NK-92 treated with Interleukin-12 subunit alpha and Interleukin-12 subunit beta, amount 100 ng/mL, for 24 hours (cell line): ENCODE measurements around the gene PREX1.
A peak's percentile ranks its signal among the peaks of the same experiment; 100 is the strongest.

Experiments
- DNase-seq: peaks from one replicate; lab custom pipeline; 2025; lab: John Stamatoyannopoulos, UW

The PREX1 gene

DNA sequence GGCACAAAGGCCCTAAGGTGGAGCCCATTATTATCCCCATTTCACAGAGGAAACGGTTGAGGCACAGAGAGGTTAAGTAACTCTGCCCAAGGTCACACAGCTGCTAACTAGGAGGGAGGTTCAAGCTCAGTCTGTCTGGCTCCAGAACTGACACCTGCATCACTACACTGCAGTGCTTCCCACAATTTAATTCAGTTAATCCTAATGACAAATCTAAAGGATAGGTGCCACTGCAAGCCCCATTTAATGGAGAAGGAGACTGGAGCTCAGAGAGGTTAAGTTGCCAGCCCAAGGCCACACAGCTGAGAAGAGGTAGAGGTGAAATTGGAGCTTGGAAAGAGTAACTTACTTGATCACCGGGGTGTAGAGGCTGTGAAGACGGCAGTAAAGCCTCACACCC is 148.8 kb downstream of the PREX1 start:
- DNase-seq = no peak

DNA sequence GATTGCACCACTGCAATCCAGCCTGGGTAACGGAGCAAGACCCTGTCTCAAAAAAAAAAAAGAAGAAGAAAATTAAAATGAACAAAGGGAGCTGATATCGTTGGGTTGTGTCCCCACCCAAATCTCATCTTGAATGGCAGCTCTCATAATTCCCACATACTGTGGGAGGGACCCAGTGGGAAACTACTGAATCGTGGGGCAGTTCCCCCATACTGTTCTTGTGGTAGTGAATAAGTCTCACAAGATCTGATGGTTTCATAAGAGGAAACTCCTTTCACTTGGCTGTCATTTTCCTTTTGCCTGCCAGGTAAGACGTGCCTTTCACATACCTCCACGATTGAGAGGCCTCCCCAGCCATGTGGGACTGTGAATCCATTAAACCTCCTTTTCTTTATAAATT is 149.4 kb downstream of the PREX1 start:
- DNase-seq = no peak

DNA sequence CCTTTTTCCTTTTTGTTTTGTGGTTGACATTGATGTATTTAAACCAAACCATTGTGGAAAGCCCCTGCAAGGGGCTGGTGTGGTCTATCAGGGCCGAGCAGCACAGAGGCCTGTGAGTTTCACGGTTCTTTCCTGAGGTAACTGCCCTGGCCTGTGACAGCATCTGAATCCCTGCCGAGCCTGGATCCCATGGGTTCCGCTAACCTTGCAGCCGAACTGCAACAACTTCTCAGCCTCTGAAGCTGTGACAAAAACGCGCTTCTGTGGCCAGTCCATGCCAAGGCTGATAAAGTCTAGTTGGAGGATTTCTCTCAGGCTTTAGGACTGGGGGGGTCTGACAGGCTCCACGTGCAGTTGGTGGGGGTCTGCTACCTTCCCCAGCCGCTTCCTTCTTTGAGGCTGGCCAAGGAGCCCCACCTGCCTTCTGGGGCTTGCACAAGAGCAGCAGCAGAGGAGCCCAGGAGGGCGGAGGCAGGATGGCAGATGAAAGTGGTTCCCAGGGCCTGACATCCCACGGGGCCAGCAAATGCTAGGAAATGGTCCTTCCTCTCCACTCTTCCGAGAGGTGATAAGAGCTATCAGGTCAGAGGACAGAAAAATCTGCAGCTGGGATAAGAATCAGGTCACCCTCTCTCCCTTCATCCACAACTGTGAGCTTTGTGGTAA is 150.9 kb downstream of the PREX1 start:
- no peak for DNase-seq

DNA sequence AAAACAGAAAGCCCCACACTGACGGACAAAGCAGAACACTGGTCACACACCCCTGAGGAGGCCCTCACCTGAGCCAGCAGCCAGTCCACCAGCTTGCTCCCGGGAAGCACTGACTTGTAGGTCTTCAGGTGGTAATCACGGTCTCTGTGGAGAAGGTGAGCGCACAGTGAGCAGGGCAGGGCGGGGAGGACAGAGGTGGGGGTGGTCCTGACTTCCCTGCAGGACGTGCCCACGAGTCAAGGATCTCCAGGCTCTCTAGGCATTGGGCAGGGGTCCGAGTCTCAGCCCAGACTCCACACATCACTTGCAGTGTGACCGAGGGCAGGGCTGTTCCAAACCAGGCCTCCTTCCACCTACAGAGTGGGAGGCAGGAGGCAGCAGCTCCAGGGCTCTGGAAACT is 151.7 kb downstream of the PREX1 start:
- no peak for DNase-seq

DNA sequence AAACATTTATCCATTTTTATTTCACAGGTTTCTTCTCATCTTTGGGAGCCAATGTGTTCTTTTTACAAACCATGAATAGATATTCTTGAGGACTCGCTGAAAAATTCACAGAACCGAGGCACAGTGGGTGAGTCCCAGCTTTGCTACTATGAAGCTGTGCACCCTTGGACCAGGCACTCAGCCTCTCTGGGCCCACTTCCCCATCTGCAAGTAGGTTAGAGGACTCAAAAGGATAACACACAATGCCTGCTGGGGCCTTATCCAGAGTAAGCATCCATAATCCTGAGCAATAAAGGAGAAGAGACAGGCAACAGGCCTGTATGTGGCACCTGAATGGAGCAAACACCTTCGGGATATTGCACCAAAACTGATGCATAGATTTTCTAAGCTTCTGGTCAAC is 153.3 kb downstream of the PREX1 start:
- no peak for DNase-seq

DNA sequence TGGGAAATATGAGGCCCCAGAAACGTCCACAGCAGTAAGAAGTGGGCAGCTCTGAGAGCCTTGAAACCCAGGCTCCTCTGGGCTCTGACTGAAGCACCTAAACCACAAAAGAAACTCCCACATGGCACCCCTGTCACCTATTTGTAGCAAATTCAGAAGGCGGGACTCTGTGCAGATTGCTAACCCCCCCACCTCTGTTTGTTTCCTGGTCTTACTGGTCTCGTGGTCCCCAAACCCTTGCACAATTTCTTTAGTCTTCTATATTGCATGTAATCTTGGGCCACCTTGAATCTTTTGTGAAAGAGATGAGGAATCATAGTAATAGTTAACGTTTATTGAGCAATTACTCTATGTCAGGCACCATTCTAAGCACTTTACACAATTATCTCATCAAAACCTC is 154.3 kb downstream of the PREX1 start:
- DNase-seq = peak; percentile 71

DNA sequence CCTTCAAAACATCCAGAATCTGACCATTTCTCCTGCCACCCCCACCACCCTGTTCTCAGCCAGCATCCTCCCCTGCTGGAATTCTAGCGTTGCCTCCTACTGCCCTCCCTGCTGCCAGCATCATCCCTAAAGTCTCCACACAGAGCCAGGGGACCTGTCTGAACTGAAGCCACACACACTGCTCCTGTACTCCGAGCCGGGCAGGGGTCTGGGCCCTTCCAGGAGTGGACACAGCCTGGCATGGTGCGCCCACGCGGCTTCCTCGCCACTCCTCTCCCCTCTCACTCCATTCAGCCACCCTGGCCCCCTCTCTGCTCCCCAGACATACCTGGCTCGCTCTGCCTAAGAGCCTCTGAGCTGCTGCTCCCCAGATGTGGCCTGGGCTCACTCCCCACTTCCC is 155.5 kb downstream of the PREX1 start:
- no peak for DNase-seq

DNA sequence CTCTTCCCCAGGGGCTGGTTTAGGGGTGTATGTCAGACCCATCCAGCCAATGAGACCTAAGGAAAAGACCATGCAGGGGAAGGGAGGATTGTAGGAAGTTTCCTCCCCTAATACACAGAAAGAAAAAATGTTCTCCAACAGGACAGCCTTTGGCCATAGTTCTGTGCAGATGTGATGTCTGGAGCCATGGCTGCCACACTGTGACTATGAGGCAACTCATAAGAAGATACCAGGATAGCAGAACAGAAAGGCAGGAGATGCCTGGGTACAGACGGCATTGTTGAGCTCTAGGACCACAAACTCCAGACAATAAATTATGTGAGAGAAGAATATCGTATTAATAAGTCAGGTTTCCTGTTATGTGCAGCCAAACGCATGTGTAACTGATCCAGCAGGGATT is 156.7 kb downstream of the PREX1 start:
- DNase-seq = no peak

DNA sequence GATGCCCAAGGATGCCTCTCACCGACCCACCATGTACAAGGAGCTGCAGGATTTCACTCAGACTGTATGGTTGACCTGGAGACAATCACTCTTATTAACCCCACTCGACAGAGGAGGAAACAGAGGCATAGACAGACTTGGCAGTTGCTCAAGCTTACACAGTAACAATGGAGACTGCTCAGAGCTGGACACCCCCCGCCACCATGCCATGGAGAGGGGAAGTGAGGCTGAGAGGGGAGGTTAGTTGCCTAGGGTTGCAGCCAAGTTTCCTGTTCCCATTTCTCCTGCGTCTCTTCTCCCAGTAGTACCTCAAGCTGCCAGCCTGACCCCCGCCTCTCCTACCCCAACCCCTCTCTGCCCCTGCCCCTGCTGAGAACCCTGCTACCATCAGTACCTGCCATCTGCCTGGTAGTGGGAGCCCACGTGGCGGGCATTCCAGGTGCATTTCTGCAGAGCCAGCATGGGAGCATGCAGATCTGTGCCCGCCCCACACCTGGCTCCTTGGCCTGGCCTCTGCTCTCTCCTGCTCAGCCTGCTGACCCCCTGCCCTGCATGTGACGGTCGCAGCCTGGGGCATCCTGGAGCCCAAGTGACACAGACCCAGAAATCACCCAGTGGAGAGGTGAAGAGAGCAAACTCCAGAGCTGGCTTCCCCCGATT is 157.7 kb downstream of the PREX1 start:
- DNase-seq = no peak

DNA sequence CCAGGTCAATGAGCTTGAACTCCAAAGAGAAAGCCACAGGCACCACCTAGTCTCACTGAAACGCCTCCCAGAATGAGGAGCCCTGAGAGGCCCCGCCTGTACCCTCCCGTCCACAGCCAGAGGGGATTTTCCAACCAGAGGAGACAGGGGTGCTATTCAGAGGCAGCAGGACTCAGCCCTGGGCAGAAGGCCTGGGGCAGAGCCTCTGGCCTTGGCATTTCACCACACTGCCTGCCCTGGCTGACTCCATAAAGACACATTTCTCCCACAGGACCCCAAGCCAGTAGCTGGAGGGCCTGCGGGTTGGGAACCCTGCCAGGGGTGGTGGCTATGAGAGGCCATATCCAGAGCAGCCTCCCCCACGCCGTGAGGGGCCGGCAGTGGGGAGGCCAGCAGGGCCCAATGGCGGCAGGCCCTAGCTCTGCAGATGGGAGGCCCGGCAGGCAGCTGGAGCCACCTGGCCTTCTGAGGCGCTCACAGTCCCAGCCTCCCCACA is 159.3 kb downstream of the PREX1 start:
- no peak for DNase-seq

DNA sequence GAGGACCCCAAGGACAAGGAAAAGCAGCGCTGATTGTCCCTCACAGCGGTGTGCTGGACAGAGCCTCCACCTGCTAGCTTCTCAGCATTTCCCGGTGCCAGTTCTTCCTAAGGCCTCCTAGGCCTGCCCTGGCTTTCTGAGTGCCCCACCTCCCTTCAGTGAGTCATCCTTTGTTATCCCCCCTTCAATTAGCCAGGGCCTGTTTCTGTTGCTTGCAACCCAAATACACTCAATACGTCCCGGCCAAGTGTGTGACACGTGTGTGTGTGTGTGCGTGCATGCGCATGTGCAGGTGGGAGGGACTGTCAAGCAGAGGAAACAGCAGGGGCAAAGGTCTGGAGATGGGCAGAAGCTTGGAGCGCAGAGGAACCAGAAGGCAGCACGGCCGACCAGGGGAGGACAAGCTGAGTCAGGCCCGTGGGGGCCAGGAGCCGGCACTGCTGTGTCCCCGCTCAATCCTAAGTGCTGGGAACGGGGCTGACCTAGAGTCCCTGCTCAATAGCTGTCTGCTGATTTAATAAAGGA is 159.8 kb downstream of the PREX1 start:
- DNase-seq = no peak

DNA sequence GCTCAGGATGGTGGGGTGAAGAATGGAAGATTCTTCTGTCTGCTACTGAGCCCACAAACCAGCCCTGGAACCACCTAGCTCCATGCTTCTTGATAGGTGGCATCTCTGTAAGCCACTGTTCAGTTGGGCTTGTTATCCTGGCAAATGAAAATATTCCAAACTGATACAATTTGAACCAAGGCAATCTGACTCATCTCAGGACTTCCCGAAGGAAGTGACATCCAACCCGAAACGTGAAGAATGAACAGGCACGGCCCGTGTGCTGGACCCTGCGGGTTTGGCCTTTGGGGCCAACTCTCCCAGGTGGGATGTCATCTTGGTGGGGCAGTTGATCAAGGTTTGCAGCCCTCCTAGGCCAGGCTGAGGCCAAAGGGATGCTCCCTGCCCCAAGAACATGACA is 160.3 kb downstream of the PREX1 start:
- DNase-seq = no peak

DNA sequence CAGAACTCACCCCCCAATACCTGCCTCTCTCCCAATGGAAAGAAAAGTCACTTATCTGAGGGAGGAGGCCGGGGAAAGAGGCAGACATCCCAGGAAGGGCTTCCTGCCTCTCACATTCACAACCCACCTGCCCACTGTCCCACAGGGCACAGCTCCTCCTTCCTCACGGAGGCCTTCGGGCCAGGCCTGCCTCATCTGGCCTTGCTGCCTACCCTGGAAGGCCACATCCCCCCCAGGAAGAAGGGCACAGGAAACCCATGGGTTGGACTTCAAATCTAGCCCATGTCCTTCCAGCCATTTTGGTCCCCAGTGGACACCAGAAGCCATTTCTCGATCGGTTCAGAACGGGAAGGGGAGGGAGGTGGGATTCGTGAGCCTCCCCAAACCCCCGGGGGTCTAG is 162.0 kb downstream of the PREX1 start:
- no peak for DNase-seq

DNA sequence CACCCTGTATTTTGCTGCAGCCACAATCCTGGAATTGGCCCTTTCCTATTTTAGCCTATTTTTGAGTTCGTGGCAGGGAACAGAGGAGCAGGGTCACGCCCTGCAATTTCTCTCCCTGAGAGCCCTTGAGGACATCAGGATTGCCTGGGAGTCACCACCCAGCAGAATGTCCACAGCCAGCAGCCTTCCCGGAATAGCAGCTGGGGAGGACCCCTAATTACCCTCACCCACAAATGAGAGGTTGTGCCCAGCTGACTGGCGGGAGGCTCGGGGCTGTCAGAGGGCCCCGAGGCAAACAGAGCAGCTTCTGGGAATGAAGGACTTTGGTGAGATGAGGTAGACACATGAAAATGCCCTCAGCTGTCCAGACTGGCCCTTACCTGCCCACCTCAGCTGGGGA is 165.1 kb downstream of the PREX1 start:
- DNase-seq = no peak

DNA sequence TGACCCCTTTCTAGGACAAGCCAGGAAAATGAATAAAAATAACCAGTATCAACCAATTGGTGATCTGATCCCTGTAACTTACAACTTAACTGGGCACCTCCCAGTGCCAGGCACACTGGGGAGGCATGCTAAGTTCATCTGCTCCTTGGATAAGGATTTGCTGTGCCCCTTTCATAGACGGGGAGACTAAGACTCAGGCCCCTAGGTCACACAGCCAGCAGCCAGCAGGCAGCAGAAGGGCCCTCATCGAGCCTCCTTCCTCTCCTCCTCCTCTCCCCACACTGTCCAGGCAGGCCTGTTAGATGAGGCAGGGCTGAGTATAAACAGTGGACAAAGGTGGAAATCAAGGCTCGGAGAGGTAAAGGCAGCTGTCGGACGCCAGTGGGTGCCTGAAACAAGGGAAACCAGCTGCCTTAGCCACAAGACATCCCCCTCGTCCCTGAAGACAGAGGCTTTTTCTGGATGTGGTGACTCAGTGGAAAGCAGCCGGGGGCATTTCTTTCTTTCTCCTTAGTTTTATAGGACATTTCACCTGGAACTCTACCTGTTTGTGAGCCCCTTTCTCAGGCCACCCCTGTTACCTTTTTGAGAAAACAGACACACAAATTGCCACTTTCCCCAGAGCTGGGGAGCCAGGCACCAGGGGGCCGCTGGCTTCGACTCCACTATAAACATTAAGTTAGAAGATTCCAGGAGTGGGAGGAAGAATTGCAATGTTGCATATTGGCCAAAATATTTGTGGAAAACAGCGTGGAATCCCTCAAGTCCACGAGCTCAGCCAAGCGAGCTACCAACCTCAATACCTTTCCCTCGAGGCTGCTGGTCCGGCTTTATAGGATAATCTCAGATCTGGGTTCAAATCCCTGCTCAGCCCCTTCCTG is 166.0 kb downstream of the PREX1 start:
- DNase-seq = no peak

DNA sequence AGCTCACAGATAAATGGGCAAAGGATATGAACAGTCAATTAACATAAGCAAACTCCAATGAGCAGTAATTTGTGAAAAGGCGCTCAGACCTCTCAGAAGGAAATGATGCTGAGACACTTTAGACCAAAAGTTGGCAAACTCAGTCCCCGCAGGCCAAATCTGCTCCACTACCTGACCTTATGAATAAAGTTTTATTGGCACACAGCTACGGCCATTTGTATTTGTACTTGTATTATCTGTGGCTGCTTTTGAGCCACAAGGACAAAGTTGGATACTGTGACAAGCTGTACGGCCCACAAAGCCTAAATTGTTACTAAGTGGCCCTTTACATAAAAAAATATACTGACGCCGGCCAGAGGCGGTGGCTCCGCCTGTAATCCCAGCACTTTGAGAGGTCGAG is 167.0 kb downstream of the PREX1 start:
- DNase-seq = no peak

DNA sequence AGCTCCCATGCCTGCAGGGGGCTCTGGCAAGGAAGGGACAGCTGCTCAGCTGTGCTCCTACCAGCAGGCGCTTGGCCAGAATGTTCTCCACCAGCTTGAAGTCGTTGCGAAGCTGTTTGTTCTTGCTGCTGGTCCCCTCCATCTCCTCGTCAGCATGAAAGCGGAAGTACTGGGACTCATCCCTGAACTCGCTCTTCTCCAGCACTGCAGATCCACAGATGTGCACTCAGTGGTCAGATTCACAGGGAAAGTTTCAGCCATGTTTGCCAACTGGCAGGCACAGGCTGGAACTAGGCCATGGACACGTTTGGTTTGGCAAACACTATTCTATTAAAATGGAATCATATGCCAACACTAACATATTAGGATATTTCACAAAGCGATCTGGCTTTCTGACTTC is 167.9 kb downstream of the PREX1 start:
- no peak for DNase-seq

DNA sequence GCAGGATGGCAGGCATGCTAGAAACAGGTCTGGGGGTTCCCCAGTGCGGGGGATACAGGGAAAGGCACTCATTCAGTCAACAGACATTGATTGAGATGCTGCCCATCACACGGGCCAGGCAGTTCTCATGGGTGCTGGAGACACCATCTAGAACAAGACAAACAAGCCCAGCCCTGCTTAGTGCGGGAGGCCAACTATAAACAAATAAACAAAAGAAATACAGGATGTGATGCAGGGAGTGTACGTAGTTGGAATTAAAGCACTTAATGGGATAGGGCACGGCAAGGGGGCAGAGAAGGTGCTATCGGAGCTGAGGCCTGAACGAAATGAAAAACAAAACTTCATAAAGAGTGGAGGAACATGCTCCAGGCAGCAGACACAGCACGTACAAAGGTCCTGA is 169.3 kb downstream of the PREX1 start:
- no peak for DNase-seq

DNA sequence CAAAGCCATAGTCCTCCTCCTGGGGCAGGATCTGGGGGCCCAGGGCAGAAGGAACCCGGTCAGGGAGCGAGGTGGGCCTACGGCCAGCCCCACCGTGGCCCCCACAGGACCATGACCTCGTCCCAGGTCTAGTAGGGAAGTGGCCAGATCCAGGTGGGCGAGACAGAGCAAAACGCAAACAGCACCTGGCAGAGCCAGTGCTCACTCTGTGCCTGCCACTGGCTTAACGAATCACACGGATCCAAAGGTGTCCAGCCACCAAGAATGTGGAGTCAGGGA is 169.7 kb downstream of the PREX1 start:
- DNase-seq = no peak

DNA sequence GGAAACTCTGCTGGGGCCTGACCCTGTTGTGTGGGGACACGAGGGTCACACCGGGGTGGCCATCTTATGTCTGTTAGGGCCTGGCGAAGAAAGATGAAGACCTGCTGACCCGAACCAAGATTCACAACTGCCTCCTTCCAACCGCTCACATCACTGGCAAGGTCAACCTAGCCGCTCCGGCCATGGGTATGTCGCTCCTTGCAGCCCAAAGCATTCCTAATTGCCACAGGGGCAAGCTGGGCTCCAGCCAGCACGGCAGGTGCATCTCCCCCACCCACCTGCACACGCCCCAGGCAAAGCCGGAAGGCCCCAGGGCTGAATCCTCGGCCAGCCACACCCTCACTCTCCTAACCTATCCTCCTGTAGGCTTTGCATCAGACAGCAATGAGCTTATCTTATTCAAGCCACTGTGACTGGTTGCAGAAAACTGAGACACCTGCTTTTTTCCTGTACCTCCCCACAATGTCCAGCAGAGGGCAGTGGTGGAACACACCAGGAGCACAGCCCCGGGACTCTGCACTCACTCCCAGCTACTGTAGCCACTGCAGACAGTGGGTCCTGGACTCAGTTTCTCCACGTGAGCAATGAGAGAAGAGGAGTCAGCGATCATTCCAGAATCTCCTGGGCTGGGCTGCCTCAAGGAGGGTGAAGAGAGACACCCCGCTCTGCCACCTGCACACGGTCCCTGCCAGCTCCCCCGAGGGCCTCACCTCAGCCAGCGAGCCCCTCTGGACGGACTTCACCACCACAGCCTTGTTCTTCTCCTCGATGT is 170.2 kb downstream of the PREX1 start:
- DNase-seq = peak; percentile 35

DNA sequence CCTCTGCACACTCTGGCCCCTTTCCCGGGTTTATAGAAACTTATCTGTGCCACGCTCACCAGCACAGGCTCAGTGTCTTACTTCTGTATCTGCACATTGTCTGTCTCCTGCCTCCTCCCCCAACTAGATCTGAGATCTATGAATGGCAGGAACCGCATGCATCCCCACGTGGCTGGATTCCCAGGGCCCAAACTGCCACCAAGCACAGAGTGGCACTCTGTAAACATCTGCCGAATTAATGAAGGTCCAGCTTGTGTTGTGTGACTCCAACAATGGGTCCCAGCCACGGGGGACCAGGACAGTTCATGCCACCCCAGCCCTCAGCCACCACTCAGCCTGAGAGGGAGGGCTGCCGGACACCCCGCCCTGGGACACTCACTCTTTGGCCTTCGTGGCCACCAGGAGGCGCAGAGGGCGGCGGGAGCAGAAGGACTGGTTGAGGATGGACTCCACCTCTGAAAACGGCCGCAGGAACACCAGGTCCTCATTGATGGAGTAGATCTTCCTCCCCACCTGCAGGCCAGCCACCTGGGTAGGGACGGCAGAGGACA is 171.1 kb downstream of the PREX1 start:
- DNase-seq = no peak

DNA sequence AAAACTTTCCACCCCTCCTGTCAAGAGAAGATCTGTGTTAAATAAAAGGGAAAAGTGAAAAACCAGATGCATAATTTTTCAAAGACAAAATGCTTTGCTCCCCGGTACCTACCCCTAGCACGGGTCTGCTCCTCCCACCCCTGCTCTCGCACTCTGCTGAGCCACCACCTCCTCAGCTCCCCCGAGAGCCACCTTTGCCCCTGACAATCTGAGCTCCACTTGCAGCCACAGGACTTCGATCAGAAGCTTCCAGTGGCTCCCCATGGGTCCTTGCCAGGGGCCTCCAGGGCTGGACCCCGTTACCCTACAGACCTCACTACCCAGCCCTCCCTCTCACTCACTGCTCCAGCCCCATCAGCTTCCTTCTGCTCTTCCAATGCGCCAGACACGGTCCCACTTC is 171.7 kb downstream of the PREX1 start:
- DNase-seq = no peak
